KMS-11 (cell line): ENCODE data around the gene CHST11.
"Not testable (repeated sequence)": the region's sequence is repeated elsewhere in the genome, so short reads cannot be mapped to it uniquely, and the experiment has no call there.

Experiments used
- H2AFZ ChIP-seq: fragments of 200-600 bp; sonication (generic); 2 replicates; pipeline ENCODE4 v1.6.1; 2016; ENCODE audit warnings: antibody characterized with exemption, mixed run types, low read depth
- H3K27ac ChIP-seq: fragments of 200-600 bp; sonication (generic); 2 replicates; pipeline ENCODE4 v1.6.1; 2016; ENCODE audit warnings: mild to moderate bottlenecking, mixed run types
- H3K27me3 ChIP-seq: fragments of 200-600 bp; sonication (generic); 2 replicates; pipeline ENCODE4 v1.6.1; 2017; ENCODE audit warnings: mild to moderate bottlenecking, low read depth, mixed run types, moderate library complexity; ENCODE audit not compliant: insufficient read depth
- H3K36me3 ChIP-seq: fragments of 200-600 bp; sonication (generic); 2 replicates; pipeline ENCODE4 v1.6.1; 2017; ENCODE audit warnings: mild to moderate bottlenecking, mixed run types; ENCODE audit not compliant: insufficient read depth
- H3K4me1 ChIP-seq: fragments of 200-600 bp; sonication (generic); 2 replicates; pipeline ENCODE4 v1.6.1; 2016; ENCODE audit warnings: mild to moderate bottlenecking, low read depth, mixed run types; ENCODE audit not compliant: poor library complexity, severe bottlenecking
- H3K4me2 ChIP-seq: fragments of 200-600 bp; sonication (generic); 2 replicates; pipeline ENCODE4 v1.7.0; 2016; ENCODE audit warnings: mild to moderate bottlenecking, mixed run types
- H3K4me3 ChIP-seq: fragments of 200-600 bp; sonication (generic); IDR thresholded peaks from 2 replicates; pipeline ENCODE4 v1.6.1; 2017; ENCODE audit warnings: low read depth, low read length, mixed read lengths; ENCODE audit not compliant: insufficient read depth
- H3K79me2 ChIP-seq: fragments of 200-600 bp; sonication (generic); 2 replicates; pipeline ENCODE4 v1.6.1; 2016; ENCODE audit warnings: low read depth, mixed run types; ENCODE audit not compliant: insufficient read depth
- H3K9ac ChIP-seq: fragments of 200-600 bp; sonication (generic); 2 replicates; pipeline ENCODE4 v1.6.1; 2016; ENCODE audit warnings: mild to moderate bottlenecking, mixed run types
- H4K20me1 ChIP-seq: fragments of 200-600 bp; sonication (generic); 2 replicates; pipeline ENCODE4 v1.6.1; 2016; ENCODE audit warnings: mild to moderate bottlenecking, mixed run types; ENCODE audit not compliant: insufficient read depth
- TF ChIP-seq, protein P1 (sequence below): fragments of 200-600 bp; sonication (generic); conservative IDR thresholded peaks from 2 replicates; pipeline ENCODE4 v1.6.1; 2017; ENCODE audit warnings: low read depth, mild to moderate bottlenecking, antibody characterized with exemption, low read length, moderate library complexity, mixed read lengths

The CHST11 gene

GRCh38 chr12:104526320-104526719, 69.6 kb downstream of the CHST11 start:
- H3K4me1 ChIP-seq: peaks cover 11% of the 10 kb centered on the region
- no peak overlapping the region for H3K4me2 ChIP-seq
- H3K4me3 ChIP-seq: no peak overlapping the region
- no peak overlapping the region for H3K9ac ChIP-seq
- H4K20me1 ChIP-seq: no peaks in the 10 kb centered on the region
- H3K27ac ChIP-seq: no peak overlapping the region
- H3K79me2 ChIP-seq: no peaks in the 10 kb centered on the region
- no peak overlapping the region for H2AFZ ChIP-seq
- TF ChIP-seq, protein P1, sequence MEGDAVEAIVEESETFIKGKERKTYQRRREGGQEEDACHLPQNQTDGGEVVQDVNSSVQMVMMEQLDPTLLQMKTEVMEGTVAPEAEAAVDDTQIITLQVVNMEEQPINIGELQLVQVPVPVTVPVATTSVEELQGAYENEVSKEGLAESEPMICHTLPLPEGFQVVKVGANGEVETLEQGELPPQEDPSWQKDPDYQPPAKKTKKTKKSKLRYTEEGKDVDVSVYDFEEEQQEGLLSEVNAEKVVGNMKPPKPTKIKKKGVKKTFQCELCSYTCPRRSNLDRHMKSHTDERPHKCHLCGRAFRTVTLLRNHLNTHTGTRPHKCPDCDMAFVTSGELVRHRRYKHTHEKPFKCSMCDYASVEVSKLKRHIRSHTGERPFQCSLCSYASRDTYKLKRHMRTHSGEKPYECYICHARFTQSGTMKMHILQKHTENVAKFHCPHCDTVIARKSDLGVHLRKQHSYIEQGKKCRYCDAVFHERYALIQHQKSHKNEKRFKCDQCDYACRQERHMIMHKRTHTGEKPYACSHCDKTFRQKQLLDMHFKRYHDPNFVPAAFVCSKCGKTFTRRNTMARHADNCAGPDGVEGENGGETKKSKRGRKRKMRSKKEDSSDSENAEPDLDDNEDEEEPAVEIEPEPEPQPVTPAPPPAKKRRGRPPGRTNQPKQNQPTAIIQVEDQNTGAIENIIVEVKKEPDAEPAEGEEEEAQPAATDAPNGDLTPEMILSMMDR: no peak
- H3K36me3 ChIP-seq: no peaks in the 10 kb centered on the region
- H3K27me3 ChIP-seq: no peaks in the 10 kb centered on the region

DNA sequence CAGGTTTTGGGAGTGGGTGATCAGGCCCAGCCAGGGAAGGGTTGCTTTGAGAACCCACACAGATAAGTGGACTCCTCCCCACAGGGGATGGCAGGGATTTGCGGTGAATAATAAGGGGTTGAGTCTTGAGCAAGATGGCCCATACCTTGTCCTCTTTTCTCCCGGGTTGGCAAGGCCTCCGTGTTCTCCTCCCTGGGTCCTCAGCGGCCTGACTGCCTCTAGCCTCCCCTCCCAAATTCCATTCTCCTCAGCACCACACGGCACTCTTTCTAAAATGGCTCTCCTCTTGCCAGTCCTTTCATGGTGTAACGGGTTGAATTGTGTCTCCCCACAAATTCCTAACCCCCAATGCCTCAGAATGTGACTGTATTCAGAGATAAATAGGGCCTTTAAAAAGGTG, 70.0 kb downstream of the CHST11 start:
- H3K4me3 ChIP-seq: no peak overlapping the region
- TF ChIP-seq, protein P1: no peak
- H3K4me1 ChIP-seq: peaks cover 11% of the 10 kb centered on the region
- no peak overlapping the region for H3K9ac ChIP-seq
- no peaks in the 10 kb centered on the region for H3K27me3 ChIP-seq
- no peaks in the 10 kb centered on the region for H3K36me3 ChIP-seq
- H4K20me1 ChIP-seq: no peaks in the 10 kb centered on the region
- no peak overlapping the region for H2AFZ ChIP-seq
- H3K79me2 ChIP-seq: no peaks in the 10 kb centered on the region
- H3K4me2 ChIP-seq: no peak overlapping the region
- no peak overlapping the region for H3K27ac ChIP-seq

- not testable (repeated sequence) for H4K20me1 ChIP-seq, H3K9ac ChIP-seq, H3K27ac ChIP-seq, H3K79me2 ChIP-seq, H2AFZ ChIP-seq, H3K4me3 ChIP-seq, H3K27me3 ChIP-seq, H3K4me2 ChIP-seq, H3K36me3 ChIP-seq
- peaks cover 11% of the 10 kb centered on the region for H3K4me1 ChIP-seq
These were observed 70.9 kb downstream of the CHST11 start for GRCh38 chr12:104527653-104528052.

DNA sequence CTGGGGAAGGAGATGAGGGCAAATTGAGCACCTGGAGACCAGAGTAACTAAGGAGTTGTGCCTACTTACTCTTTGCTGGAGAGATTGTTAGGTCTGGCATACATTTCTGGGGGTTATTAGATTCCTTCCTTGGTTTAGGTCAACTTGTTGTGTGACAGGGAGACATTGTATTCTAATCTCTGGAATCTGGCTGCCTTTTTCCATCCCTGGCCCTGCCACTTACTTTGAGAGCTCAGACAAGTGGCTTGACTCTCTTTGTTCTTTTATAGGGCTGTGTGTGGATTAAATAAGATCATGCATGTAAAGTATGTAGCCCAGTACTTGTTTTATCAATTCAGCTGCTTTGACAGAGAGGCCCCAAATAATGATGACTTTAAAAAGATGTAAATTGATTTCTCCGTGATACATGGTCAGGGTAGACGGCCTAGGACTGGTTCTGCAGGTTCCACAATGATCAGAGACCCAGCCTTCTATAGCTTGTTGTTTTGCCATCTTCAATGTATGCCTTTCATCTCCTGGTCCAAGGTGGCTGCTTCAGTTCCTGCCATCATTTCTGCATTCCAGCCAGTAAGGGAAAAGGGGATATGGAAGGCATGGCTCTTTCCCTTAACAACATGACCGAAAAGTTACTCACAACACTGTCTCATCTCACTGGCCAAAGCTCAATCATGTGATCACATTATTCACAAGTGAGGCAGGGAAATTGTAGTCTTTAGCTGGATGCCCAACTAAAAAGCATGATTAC, 72.6 kb downstream of the CHST11 start:
- no peak overlapping the region for H2AFZ ChIP-seq
- no peak overlapping the region for H3K4me3 ChIP-seq
- TF ChIP-seq, protein P1: no peak
- H3K27ac ChIP-seq: no peak overlapping the region
- no peaks in the 10 kb centered on the region for H3K36me3 ChIP-seq
- H3K27me3 ChIP-seq: no peaks in the 10 kb centered on the region
- H3K4me1 ChIP-seq: peaks cover 16% of the 10 kb centered on the region
- H3K4me2 ChIP-seq: no peak overlapping the region
- H3K9ac ChIP-seq: no peak overlapping the region
- H4K20me1 ChIP-seq: no peaks in the 10 kb centered on the region
- H3K79me2 ChIP-seq: no peaks in the 10 kb centered on the region

DNA sequence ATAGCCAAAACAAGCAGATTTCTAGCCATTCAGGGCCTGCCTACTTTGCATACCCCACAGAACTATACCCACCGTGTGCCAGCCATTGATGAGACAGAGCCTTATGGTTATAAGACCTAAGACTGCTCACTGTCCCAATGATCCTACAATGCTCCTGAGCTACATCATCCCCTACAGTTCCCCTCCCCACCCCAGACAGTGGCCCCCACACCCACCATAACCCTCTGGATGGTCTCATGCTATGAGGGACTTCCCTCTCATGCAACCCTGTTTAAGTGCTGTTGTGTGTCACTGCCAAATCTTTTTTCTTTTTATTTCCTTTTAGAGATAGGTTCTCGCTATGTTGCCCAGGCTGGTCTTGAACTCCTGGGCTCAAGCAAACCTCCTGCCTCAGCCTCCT, 75.9 kb downstream of the CHST11 start:
- no peaks in the 10 kb centered on the region for H3K36me3 ChIP-seq
- H3K27me3 ChIP-seq: no peaks in the 10 kb centered on the region
- no peaks in the 10 kb centered on the region for H4K20me1 ChIP-seq
- no peak overlapping the region for H2AFZ ChIP-seq
- peaks cover 18% of the 10 kb centered on the region for H3K4me1 ChIP-seq
- H3K4me2 ChIP-seq: no peak overlapping the region
- H3K4me3 ChIP-seq: no peak overlapping the region
- no peak overlapping the region for H3K9ac ChIP-seq
- TF ChIP-seq, protein P1: no peak
- H3K79me2 ChIP-seq: no peaks in the 10 kb centered on the region; the same call in 1 of the 2 replicates
- H3K27ac ChIP-seq: no peak overlapping the region
